Stomach (tissue), 4 donors: ENCODE data around the gene CPB1.

Experiments
- POLR2A ChIP-seq, 4 donors: fragments of 450-650 bp; IDR thresholded peaks; one replicate each; pipeline ENCODE4 v1.6.1; 2016; ENCODE audit warnings: antibody characterized with exemption in 4 of 4, control low read depth in 2 of 4, mild to moderate bottlenecking in 1 of 4, moderate library complexity in 1 of 4
- POLR2AphosphoS5 ChIP-seq, 3 donors: sonication (generic); formaldehyde crosslinking; IDR thresholded peaks; one replicate each; pipeline ENCODE4 v1.6.1; 2016; ENCODE audit warnings: antibody characterized with exemption in 3 of 3
- TF ChIP-seq, protein P1 (sequence below), 7 experiments: fragments of 450-650 bp in 4 of 7; fragments of 200-600 bp in 3 of 7; sonication (generic) in 3 of 7; IDR thresholded peaks; one replicate each; pipeline ENCODE4 v1.5.1; 2016 to 2019; ENCODE audit warnings: antibody characterized with exemption in 7 of 7, control low read depth in 2 of 7, mild to moderate bottlenecking in 1 of 7

DNA sequence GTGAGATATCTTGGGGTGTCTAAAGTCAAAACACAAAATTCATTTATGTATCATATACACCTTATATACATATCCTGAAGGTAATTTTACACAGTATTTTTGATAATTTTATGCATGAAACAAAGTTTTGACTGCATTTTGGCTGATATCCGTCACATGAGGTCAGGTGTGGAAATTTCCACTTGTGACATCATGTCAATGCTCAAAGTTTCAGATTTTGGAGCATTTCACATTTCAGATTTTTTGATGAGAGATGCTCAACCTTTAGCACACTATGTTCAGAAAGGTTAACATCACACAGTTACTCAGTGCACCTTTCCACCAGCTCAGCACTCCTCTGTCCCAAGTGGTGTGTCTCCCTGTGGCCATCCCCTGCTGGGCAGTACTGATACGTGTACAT lies 37.7 kb upstream of the CPB1 start:
- TF ChIP-seq, protein P1, sequence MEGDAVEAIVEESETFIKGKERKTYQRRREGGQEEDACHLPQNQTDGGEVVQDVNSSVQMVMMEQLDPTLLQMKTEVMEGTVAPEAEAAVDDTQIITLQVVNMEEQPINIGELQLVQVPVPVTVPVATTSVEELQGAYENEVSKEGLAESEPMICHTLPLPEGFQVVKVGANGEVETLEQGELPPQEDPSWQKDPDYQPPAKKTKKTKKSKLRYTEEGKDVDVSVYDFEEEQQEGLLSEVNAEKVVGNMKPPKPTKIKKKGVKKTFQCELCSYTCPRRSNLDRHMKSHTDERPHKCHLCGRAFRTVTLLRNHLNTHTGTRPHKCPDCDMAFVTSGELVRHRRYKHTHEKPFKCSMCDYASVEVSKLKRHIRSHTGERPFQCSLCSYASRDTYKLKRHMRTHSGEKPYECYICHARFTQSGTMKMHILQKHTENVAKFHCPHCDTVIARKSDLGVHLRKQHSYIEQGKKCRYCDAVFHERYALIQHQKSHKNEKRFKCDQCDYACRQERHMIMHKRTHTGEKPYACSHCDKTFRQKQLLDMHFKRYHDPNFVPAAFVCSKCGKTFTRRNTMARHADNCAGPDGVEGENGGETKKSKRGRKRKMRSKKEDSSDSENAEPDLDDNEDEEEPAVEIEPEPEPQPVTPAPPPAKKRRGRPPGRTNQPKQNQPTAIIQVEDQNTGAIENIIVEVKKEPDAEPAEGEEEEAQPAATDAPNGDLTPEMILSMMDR (IDR thresholded peaks at IDR 0.05): no peak
- TF ChIP-seq POLR2A (IDR thresholded peaks at IDR 0.05) (no peak), POLR2AphosphoS5 (IDR thresholded peaks at IDR 0.05) (no peak)
